ENCODE results near the gene RORB.
"Not testable (repeated sequence)": the region's sequence is repeated elsewhere in the genome, so short reads cannot be mapped to it uniquely, and the experiment has no call there.

RORB gene

GRCh38 chr9:74528207-74528606, 31.1 kb downstream of the RORB start:
- Histone ChIP-seq H4K8ac (ENCODE audit: low read depth, low read length) (no peak overlapping the region), H2AFZ (ENCODE audit: insufficient read depth, low read length, poor library complexity) (no peak overlapping the region), H3K4me2 (ENCODE audit: low read length) (no peak overlapping the region), H2BK12ac (ENCODE audit: low read length) (no peak overlapping the region), H3K4me3 (ENCODE audit: low read depth, low read length) (no peak overlapping the region), H3K4ac (ENCODE audit: low read depth, low read length) (no peak overlapping the region), H2BK120ac (ENCODE audit: insufficient read depth, low read length, poor library complexity) (no peak overlapping the region), H4K12ac (ENCODE audit: low read depth, low read length) (no peak overlapping the region), H4K91ac (ENCODE audit: low read depth, low read length) (no peak overlapping the region), H3K9me3 (ENCODE audit: insufficient read depth, low read depth, low read length) (no peaks in the 10 kb centered on the region), H2AK5ac (ENCODE audit: low read length) (no peak overlapping the region), H3K18ac (ENCODE audit: low read length) (no peak overlapping the region), H3K9ac (ENCODE audit: low read length) (no peak overlapping the region), H3K36me3 (ENCODE audit: control insufficient read depth in 1 of 2, insufficient read depth in 2 of 2, low read length in 2 of 2) (no peaks in the 10 kb centered on the region), H3K14ac (ENCODE audit: low read length) (no peak overlapping the region), H3K27me3 (ENCODE audit: insufficient read depth, low read length) (no peaks in the 10 kb centered on the region), H3K27ac (ENCODE audit: low read depth, low read length) (no peak overlapping the region), H3K23ac (ENCODE audit: low read length) (no peak overlapping the region), H3K79me2 (ENCODE audit: control insufficient read depth, insufficient read depth, low read length, poor library complexity) (no peaks in the 10 kb centered on the region), H3K4me1 (ENCODE audit: control insufficient read depth in 1 of 2, insufficient read depth in 2 of 2, low read length in 2 of 2) (no peaks in the 10 kb centered on the region), H3K79me1 (ENCODE audit: low read length) (no peaks in the 10 kb centered on the region), H2BK5ac (ENCODE audit: low read depth, low read length, poor library complexity) (no peak overlapping the region)
- no CpG with 5 or more reads among the region's 6 CpGs for WGBS (ENCODE audit: extremely low coverage, insufficient coverage, insufficient read length)
- DNase-seq = no peak

GRCh38 chr9:74530458-74530857, 33.3 kb downstream of the RORB start:
- H3K27me3 ChIP-seq (ENCODE audit: insufficient read depth, low read length); H4K12ac ChIP-seq (ENCODE audit: low read depth, low read length); H3K14ac ChIP-seq (ENCODE audit: low read length); H4K91ac ChIP-seq (ENCODE audit: low read depth, low read length); H2BK5ac ChIP-seq (ENCODE audit: low read depth, low read length, poor library complexity); H3K9me3 ChIP-seq (ENCODE audit: insufficient read depth, low read depth, low read length); H3K9ac ChIP-seq (ENCODE audit: low read length); H3K4me3 ChIP-seq (ENCODE audit: low read depth, low read length); DNase-seq; H3K4me1 ChIP-seq (ENCODE audit: control insufficient read depth in 1 of 2, insufficient read depth in 2 of 2, low read length in 2 of 2); H4K8ac ChIP-seq (ENCODE audit: low read depth, low read length); H2AK5ac ChIP-seq (ENCODE audit: low read length); H2BK120ac ChIP-seq (ENCODE audit: insufficient read depth, low read length, poor library complexity); H2BK12ac ChIP-seq (ENCODE audit: low read length); H3K23ac ChIP-seq (ENCODE audit: low read length); H3K27ac ChIP-seq (ENCODE audit: low read depth, low read length); H3K36me3 ChIP-seq (ENCODE audit: control insufficient read depth in 1 of 2, insufficient read depth in 2 of 2, low read length in 2 of 2); H3K18ac ChIP-seq (ENCODE audit: low read length); H3K79me2 ChIP-seq (ENCODE audit: control insufficient read depth, insufficient read depth, low read length, poor library complexity); H3K79me1 ChIP-seq (ENCODE audit: low read length); H3K4ac ChIP-seq (ENCODE audit: low read depth, low read length); H2AFZ ChIP-seq (ENCODE audit: insufficient read depth, low read length, poor library complexity); H3K4me2 ChIP-seq (ENCODE audit: low read length): not testable (repeated sequence)
- no CpG with 5 or more reads among the region's 8 CpGs for WGBS (ENCODE audit: extremely low coverage, insufficient coverage, insufficient read length)

- Histone ChIP-seq H3K18ac (ENCODE audit: low read length) (no peak overlapping the region), H2AFZ (ENCODE audit: insufficient read depth, low read length, poor library complexity) (no peak overlapping the region), H3K36me3 (ENCODE audit: control insufficient read depth in 1 of 2, insufficient read depth in 2 of 2, low read length in 2 of 2) (no peaks in the 10 kb centered on the region), H3K23ac (ENCODE audit: low read length) (no peak overlapping the region), H4K91ac (ENCODE audit: low read depth, low read length) (no peak overlapping the region), H2AK5ac (ENCODE audit: low read length) (no peak overlapping the region), H3K9ac (ENCODE audit: low read length) (no peak overlapping the region), H3K27me3 (ENCODE audit: insufficient read depth, low read length) (no peaks in the 10 kb centered on the region), H3K27ac (ENCODE audit: low read depth, low read length) (no peak overlapping the region), H4K8ac (ENCODE audit: low read depth, low read length) (no peak overlapping the region), H4K12ac (ENCODE audit: low read depth, low read length) (no peak overlapping the region), H3K9me3 (ENCODE audit: insufficient read depth, low read depth, low read length) (no peaks in the 10 kb centered on the region), H3K79me2 (ENCODE audit: control insufficient read depth, insufficient read depth, low read length, poor library complexity) (no peaks in the 10 kb centered on the region), H3K4me1 (ENCODE audit: control insufficient read depth in 1 of 2, insufficient read depth in 2 of 2, low read length in 2 of 2) (no peaks in the 10 kb centered on the region), H3K79me1 (ENCODE audit: low read length) (no peaks in the 10 kb centered on the region), H3K4ac (ENCODE audit: low read depth, low read length) (no peak overlapping the region), H2BK12ac (ENCODE audit: low read length) (no peak overlapping the region), H3K4me2 (ENCODE audit: low read length) (no peak overlapping the region), H2BK5ac (ENCODE audit: low read depth, low read length, poor library complexity) (no peak overlapping the region), H2BK120ac (ENCODE audit: insufficient read depth, low read length, poor library complexity) (no peak overlapping the region), H3K14ac (ENCODE audit: low read length) (no peak overlapping the region), H3K4me3 (ENCODE audit: low read depth, low read length) (no peak overlapping the region)
- no peak for DNase-seq
- no CpG with 5 or more reads among the region's 1 CpG for WGBS (ENCODE audit: extremely low coverage, insufficient coverage, insufficient read length)
These were observed 36.1 kb downstream of the RORB start for GRCh38 chr9:74533253-74533652.

- Histone ChIP-seq H3K9ac (ENCODE audit: low read length) (no peak overlapping the region), H3K36me3 (ENCODE audit: control insufficient read depth in 1 of 2, insufficient read depth in 2 of 2, low read length in 2 of 2) (no peaks in the 10 kb centered on the region), H4K12ac (ENCODE audit: low read depth, low read length) (no peak overlapping the region), H3K4me2 (ENCODE audit: low read length) (no peak overlapping the region), H3K79me2 (ENCODE audit: control insufficient read depth, insufficient read depth, low read length, poor library complexity) (no peaks in the 10 kb centered on the region), H3K27me3 (ENCODE audit: insufficient read depth, low read length) (no peaks in the 10 kb centered on the region), H2BK120ac (ENCODE audit: insufficient read depth, low read length, poor library complexity) (no peak overlapping the region), H2BK12ac (ENCODE audit: low read length) (no peak overlapping the region), H3K23ac (ENCODE audit: low read length) (no peak overlapping the region), H3K18ac (ENCODE audit: low read length) (no peak overlapping the region), H4K8ac (ENCODE audit: low read depth, low read length) (no peak overlapping the region), H2AFZ (ENCODE audit: insufficient read depth, low read length, poor library complexity) (no peak overlapping the region), H3K27ac (ENCODE audit: low read depth, low read length) (no peak overlapping the region), H3K4me3 (ENCODE audit: low read depth, low read length) (no peak overlapping the region), H3K79me1 (ENCODE audit: low read length) (no peaks in the 10 kb centered on the region), H2AK5ac (ENCODE audit: low read length) (no peak overlapping the region), H4K91ac (ENCODE audit: low read depth, low read length) (no peak overlapping the region), H3K4ac (ENCODE audit: low read depth, low read length) (no peak overlapping the region), H3K9me3 (ENCODE audit: insufficient read depth, low read depth, low read length) (no peaks in the 10 kb centered on the region), H2BK5ac (ENCODE audit: low read depth, low read length, poor library complexity) (no peak overlapping the region), H3K14ac (ENCODE audit: low read length) (no peak overlapping the region), H3K4me1 (ENCODE audit: control insufficient read depth in 1 of 2, insufficient read depth in 2 of 2, low read length in 2 of 2) (no peaks in the 10 kb centered on the region)
- DNase-seq = no peak
- no CpG with 5 or more reads among the region's 3 CpGs for WGBS (ENCODE audit: extremely low coverage, insufficient coverage, insufficient read length)
These were observed 37.7 kb downstream of the RORB start for GRCh38 chr9:74534841-74535240.

Data from trophoblast cell (in vitro differentiated cells and primary cell).